OCI-LY1 (cell line): ENCODE data around the gene NRG2.

Source experiments
- H2AFZ ChIP-seq: fragments of 200-600 bp; sonication (generic), shearing (Covaris generic); 2 replicates; pipeline ENCODE4 v1.6.0; 2014; ENCODE audit warnings: antibody characterized with exemption, mild to moderate bottlenecking, low read length
- H3F3A ChIP-seq: fragments of 200-600 bp; sonication (generic), shearing (Covaris generic); 2 replicates; pipeline ENCODE4 v1.6.0; 2014; ENCODE audit warnings: mild to moderate bottlenecking, antibody characterized with exemption, low read length, moderate library complexity; ENCODE audit not compliant: insufficient read depth
- H3K27ac ChIP-seq: fragments of 200-600 bp; sonication (generic); 2 replicates; pipeline ENCODE4 v1.5.1; 2014; ENCODE audit warnings: low read length, mixed run types, mild to moderate bottlenecking, low read depth; ENCODE audit not compliant: poor library complexity, severe bottlenecking
- H3K27me3 ChIP-seq: fragments of 200-600 bp; sonication (generic); 2 replicates; pipeline ENCODE4 v1.6.0; 2014; ENCODE audit warnings: antibody characterized with exemption, mild to moderate bottlenecking, low read length, moderate library complexity; ENCODE audit not compliant: insufficient read depth
- H3K36me3 ChIP-seq: fragments of 200-600 bp; sonication (generic); 2 replicates; pipeline ENCODE4 v1.6.1; 2014; ENCODE audit warnings: mild to moderate bottlenecking, antibody characterized with exemption, low read length, moderate library complexity, mixed read lengths; ENCODE audit not compliant: insufficient read depth
- H3K4me1 ChIP-seq: fragments of 200-600 bp; sonication (generic); 2 replicates; pipeline ENCODE4 v1.5.1; 2014; ENCODE audit warnings: mild to moderate bottlenecking, low read length, moderate library complexity; ENCODE audit not compliant: insufficient read depth, severe bottlenecking
- H3K4me2 ChIP-seq: fragments of 200-600 bp; sonication (generic), shearing (Covaris generic); 2 replicates; pipeline ENCODE4 v1.6.1; 2014; ENCODE audit warnings: low read length
- H3K4me3 ChIP-seq: fragments of 200-600 bp; sonication (generic); 2 replicates; pipeline ENCODE4 v1.5.1; 2014; ENCODE audit warnings: low read length, low read depth, mild to moderate bottlenecking, mixed read lengths; ENCODE audit not compliant: poor library complexity, severe bottlenecking
- H3K79me2 ChIP-seq: fragments of 200-600 bp; shearing (Covaris generic); 2 replicates; pipeline ENCODE4 v1.6.1; 2016; ENCODE audit warnings: mixed run types, low read length, mixed read lengths; ENCODE audit not compliant: insufficient read depth
- H3K9ac ChIP-seq: fragments of 200-600 bp; sonication (generic), shearing (Covaris generic); 2 replicates; pipeline ENCODE4 v1.6.1; 2014; ENCODE audit warnings: mild to moderate bottlenecking, low read length, mixed read lengths
- H3K9me2 ChIP-seq: fragments of 200-600 bp; sonication (generic), shearing (Covaris generic); 2 replicates; pipeline ENCODE4 v1.6.1; 2014; ENCODE audit warnings: low read depth, mild to moderate bottlenecking, low read length, mixed read lengths
- H3K9me3 ChIP-seq: fragments of 200-600 bp; shearing (Covaris generic); 2 replicates; pipeline ENCODE4 v1.6.1; 2014; ENCODE audit warnings: low read length, mixed read lengths
- H4K20me1 ChIP-seq: fragments of 200-600 bp; sonication (generic), shearing (Covaris generic); 2 replicates; pipeline ENCODE4 v1.6.0; 2016; ENCODE audit warnings: mild to moderate bottlenecking, low read length; ENCODE audit not compliant: insufficient read depth
- EZH2 ChIP-seq: fragments of 200-600 bp; sonication (generic), shearing (Covaris generic); IDR thresholded peaks from 2 replicates; pipeline ENCODE4 v1.8.0; 2017; ENCODE audit warnings: borderline replicate concordance, mixed run types, mild to moderate bottlenecking, antibody characterized with exemption, low read length, moderate library complexity, mixed read lengths
- TF ChIP-seq, protein P1 (sequence below): fragments of 200-600 bp; sonication (generic), shearing (Covaris generic); IDR thresholded peaks from 2 replicates; pipeline ENCODE4 v1.5.1; 2017; ENCODE audit warnings: mild to moderate bottlenecking, antibody characterized with exemption, low read length, moderate library complexity, mixed read lengths

Gene NRG2

DNA sequence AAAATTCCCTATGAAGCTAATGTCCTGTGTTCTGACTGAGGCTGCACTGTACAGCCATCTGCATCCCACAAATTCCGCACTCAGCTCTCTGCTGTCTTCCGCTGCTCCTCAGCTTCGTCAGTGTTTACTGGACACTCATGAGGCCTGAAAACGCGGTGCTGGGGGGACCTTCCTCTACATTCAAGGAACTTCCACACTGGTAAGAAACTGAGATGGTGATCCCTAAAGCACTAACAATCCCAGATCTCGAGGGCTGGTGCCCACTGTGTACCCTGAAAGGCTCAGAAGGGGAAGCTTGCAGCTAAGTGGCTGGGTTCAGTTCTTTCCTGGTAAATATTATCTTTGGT is 117.9 kb downstream of the NRG2 start:
- no peak for TF ChIP-seq EZH2
- TF ChIP-seq, protein P1, sequence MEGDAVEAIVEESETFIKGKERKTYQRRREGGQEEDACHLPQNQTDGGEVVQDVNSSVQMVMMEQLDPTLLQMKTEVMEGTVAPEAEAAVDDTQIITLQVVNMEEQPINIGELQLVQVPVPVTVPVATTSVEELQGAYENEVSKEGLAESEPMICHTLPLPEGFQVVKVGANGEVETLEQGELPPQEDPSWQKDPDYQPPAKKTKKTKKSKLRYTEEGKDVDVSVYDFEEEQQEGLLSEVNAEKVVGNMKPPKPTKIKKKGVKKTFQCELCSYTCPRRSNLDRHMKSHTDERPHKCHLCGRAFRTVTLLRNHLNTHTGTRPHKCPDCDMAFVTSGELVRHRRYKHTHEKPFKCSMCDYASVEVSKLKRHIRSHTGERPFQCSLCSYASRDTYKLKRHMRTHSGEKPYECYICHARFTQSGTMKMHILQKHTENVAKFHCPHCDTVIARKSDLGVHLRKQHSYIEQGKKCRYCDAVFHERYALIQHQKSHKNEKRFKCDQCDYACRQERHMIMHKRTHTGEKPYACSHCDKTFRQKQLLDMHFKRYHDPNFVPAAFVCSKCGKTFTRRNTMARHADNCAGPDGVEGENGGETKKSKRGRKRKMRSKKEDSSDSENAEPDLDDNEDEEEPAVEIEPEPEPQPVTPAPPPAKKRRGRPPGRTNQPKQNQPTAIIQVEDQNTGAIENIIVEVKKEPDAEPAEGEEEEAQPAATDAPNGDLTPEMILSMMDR = no peak
- no peak overlapping the region for H3K4me2 ChIP-seq
- no peak overlapping the region for H2AFZ ChIP-seq
- H3F3A ChIP-seq = no peaks in the 10 kb centered on the region
- H3K9me3 ChIP-seq = no peaks in the 10 kb centered on the region
- H3K4me1 ChIP-seq = no peaks in the 10 kb centered on the region
- H3K79me2 ChIP-seq = no peaks in the 10 kb centered on the region
- H4K20me1 ChIP-seq = no peaks in the 10 kb centered on the region
- H3K27ac ChIP-seq = no peak overlapping the region
- no peak overlapping the region for H3K4me3 ChIP-seq
- H3K9me2 ChIP-seq = no peaks in the 10 kb centered on the region
- no peaks in the 10 kb centered on the region for H3K27me3 ChIP-seq
- H3K9ac ChIP-seq = no peak overlapping the region
- no peaks in the 10 kb centered on the region for H3K36me3 ChIP-seq

DNA sequence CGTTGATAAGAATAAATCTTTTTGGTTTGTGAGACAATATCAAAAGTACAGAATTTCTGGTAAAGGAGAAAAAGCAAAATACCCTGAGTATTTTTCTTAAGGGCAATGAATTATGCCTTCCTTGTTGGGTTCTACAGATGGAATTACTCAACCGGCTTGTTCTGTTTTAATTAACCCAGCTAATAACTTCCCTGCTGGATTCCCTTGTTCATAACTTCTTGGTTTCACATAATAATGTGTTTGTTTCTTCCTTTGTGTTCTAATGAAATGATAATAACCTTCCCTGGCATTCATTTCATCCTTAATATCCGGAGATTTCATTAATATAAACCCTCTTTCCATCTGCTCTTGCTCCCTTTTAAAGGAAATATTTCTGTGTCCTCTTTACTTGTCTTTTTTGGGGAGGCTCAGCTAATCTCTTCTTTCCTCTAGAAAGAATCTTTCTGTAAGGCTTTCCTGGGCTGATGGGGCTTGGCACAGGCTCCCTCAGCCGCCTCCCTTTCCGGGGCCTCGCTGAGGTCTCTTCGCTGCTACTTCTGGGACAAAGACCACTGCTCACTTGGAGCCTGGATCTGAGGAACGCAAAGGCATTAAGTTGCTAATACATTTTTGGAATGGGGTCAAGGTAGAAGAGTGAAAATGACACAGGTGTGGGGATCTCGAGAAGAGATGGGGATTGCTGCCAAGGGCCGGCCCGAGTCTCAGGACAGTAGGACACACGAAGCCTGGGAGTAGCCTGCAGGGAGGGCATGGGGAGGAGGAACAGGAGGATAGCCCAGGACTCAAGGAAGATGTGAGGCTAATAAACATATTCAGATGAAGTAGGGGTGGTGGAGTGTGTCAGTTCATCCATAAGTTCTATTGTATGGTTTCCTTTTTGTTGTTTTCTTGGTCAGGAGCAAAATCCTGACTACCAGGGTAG is 118.5 kb downstream of the NRG2 start:
- H4K20me1 ChIP-seq = no peaks in the 10 kb centered on the region
- H3F3A ChIP-seq = no peaks in the 10 kb centered on the region
- no peak overlapping the region for H3K4me2 ChIP-seq
- H3K36me3 ChIP-seq = no peaks in the 10 kb centered on the region
- no peaks in the 10 kb centered on the region for H3K79me2 ChIP-seq
- no peaks in the 10 kb centered on the region for H3K9me3 ChIP-seq
- no peaks in the 10 kb centered on the region for H3K4me1 ChIP-seq
- no peaks in the 10 kb centered on the region for H3K9me2 ChIP-seq
- H3K27me3 ChIP-seq = no peaks in the 10 kb centered on the region
- no peak overlapping the region for H3K9ac ChIP-seq
- no peak overlapping the region for H3K27ac ChIP-seq
- no peak overlapping the region for H2AFZ ChIP-seq
- no peak overlapping the region for H3K4me3 ChIP-seq
- TF ChIP-seq, protein P1 = no peak
- no peak for TF ChIP-seq EZH2

DNA sequence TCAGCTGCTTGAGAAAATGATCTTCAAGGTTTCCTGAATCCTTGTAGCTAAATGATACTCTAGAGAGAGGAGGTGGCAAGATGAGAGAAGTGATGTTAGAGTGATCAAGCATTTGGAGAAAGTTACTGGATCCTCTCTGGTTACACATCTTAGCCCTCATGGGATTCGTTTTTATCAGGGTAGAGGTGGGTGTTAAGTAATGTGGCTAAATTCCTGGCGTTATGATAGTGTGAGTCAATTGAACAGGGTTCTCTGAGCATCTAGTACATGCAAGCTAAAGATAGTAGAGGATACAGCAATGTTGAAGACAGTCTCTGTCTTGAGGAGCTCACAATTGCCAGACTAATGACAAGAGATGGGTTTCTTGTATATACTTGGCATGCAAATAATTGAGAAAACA is 123.8 kb downstream of the NRG2 start:
- H3K4me3 ChIP-seq = no peak overlapping the region
- no peaks in the 10 kb centered on the region for H3F3A ChIP-seq
- H3K27ac ChIP-seq = no peak overlapping the region
- no peak overlapping the region for H3K9ac ChIP-seq
- no peaks in the 10 kb centered on the region for H3K9me2 ChIP-seq
- H3K4me1 ChIP-seq = no peaks in the 10 kb centered on the region
- H3K9me3 ChIP-seq = no peaks in the 10 kb centered on the region
- TF ChIP-seq EZH2 = no peak
- TF ChIP-seq, protein P1 = no peak
- no peaks in the 10 kb centered on the region for H3K36me3 ChIP-seq
- H3K27me3 ChIP-seq = no peaks in the 10 kb centered on the region
- no peak overlapping the region for H3K4me2 ChIP-seq
- H3K79me2 ChIP-seq = no peaks in the 10 kb centered on the region
- no peaks in the 10 kb centered on the region for H4K20me1 ChIP-seq
- H2AFZ ChIP-seq = no peak overlapping the region
